HG03025 (cell line): Measurements from ENCODE around the gene SENP7.
"Not testable (repeated sequence)": the region's sequence is repeated elsewhere in the genome, so short reads cannot be mapped to it uniquely, and the experiment has no call there.

Source experiments
- ATAC-seq: cut with Tn5 transposase; IDR thresholded peaks from one replicate; pipeline ENCODE4 v1.9.1; 2021; ENCODE audit warnings: mild to moderate bottlenecking, moderate library complexity; ENCODE audit not compliant: unreplicated experiment, low FRiP score

SENP7 gene

GRCh38 chr3:101466465-101467309, 46.3 kb downstream of the SENP7 start:
- ATAC-seq = no peak

GRCh38 chr3:101464235-101464634, 48.8 kb downstream of the SENP7 start:
- no peak for ATAC-seq

- ATAC-seq = no peak
Observed at GRCh38 chr3:101461451-101461850, 51.6 kb downstream of the SENP7 start.

- no peak for ATAC-seq
Observed at GRCh38 chr3:101458387-101458786, 54.6 kb downstream of the SENP7 start.

- ATAC-seq = no peak
Observed at GRCh38 chr3:101454629-101455028, 58.4 kb downstream of the SENP7 start.

GRCh38 chr3:101453961-101454360, 59.1 kb downstream of the SENP7 start:
- ATAC-seq = no peak

- not testable (repeated sequence) for ATAC-seq
Observed at GRCh38 chr3:101438641-101439040, 74.4 kb downstream of the SENP7 start.

- ATAC-seq = no peak
Observed at GRCh38 chr3:101433652-101434051, 79.4 kb downstream of the SENP7 start.

GRCh38 chr3:101423984-101424888, 88.8 kb downstream of the SENP7 start:
- no peak for ATAC-seq

GRCh38 chr3:101418851-101419250, 94.2 kb downstream of the SENP7 start:
- no peak for ATAC-seq

- ATAC-seq = no peak
Observed at GRCh38 chr3:101414121-101414520, 98.9 kb downstream of the SENP7 start.

- ATAC-seq = no peak
Observed at GRCh38 chr3:101413656-101414055, 99.4 kb downstream of the SENP7 start.

GRCh38 chr3:101391413-101391950, 121.5 kb downstream of the SENP7 start:
- no peak for ATAC-seq

- ATAC-seq = no peak
Observed at GRCh38 chr3:101388706-101389105, 124.3 kb downstream of the SENP7 start.

- no peak for ATAC-seq
Observed at GRCh38 chr3:101387351-101387750, 125.7 kb downstream of the SENP7 start.

GRCh38 chr3:101384426-101384825, 128.6 kb downstream of the SENP7 start:
- ATAC-seq = no peak

GRCh38 chr3:101383656-101384055, 129.4 kb downstream of the SENP7 start:
- ATAC-seq = no peak

- no peak for ATAC-seq
Observed at GRCh38 chr3:101383156-101383575, 129.8 kb downstream of the SENP7 start.

- ATAC-seq = no peak
Observed at GRCh38 chr3:101381809-101382208, 131.2 kb downstream of the SENP7 start.

- ATAC-seq = peak; percentile 91
Observed at GRCh38 chr3:101379658-101380376, 133.2 kb downstream of the SENP7 start.
